HepG2 (cell line): ENCODE data around the gene SEMA7A. TPM values are rescaled to one million over a fixed set of nuclear protein-coding genes. Genes with fewer than 3 reads are reported as not detected.

Source experiments
- BORCS8-MEF2B ChIP-seq: sonication (generic); formaldehyde crosslinking; IDR thresholded peaks from 2 replicates; pipeline ENCODE4 v1.8.0; 2022; ENCODE audit warnings: mild to moderate bottlenecking, missing genetic modification reagents
- CBX5 ChIP-seq: sonication (generic); formaldehyde crosslinking; IDR thresholded peaks from 2 replicates; pipeline ENCODE4 v1.4.0; 2020; ENCODE audit warnings: missing genetic modification reagents, borderline replicate concordance
- CENPT ChIP-seq: sonication (generic); formaldehyde crosslinking; IDR thresholded peaks from 2 replicates; pipeline ENCODE4 v1.8.0; 2022; ENCODE audit warnings: low read depth, mild to moderate bottlenecking, moderate library complexity, missing genetic modification reagents
- CHD4 ChIP-seq: fragments of 200-600 bp; sonication (generic); IDR thresholded peaks from 2 replicates; pipeline ENCODE4 v1.7.0; 2017; ENCODE audit warnings: mild to moderate bottlenecking, low read length, borderline replicate concordance
- HNRNPH1 ChIP-seq: fragments of 200-400 bp; formaldehyde crosslinking; optimal IDR thresholded peaks from 2 replicates; pipeline ENCODE3; 2017; ENCODE audit warnings: mild to moderate bottlenecking, low read depth, low read length
- HOXA3 ChIP-seq: sonication (generic); formaldehyde crosslinking; IDR thresholded peaks from 2 replicates; pipeline ENCODE4 v1.5.0; 2020; ENCODE audit warnings: missing genetic modification reagents
- IRF9 ChIP-seq: sonication (generic); formaldehyde crosslinking; IDR thresholded peaks from 2 replicates; pipeline ENCODE4 v1.8.0; 2022; ENCODE audit warnings: missing genetic modification reagents, mild to moderate bottlenecking, borderline replicate concordance
- JDP2 ChIP-seq: sonication (generic); formaldehyde crosslinking; IDR thresholded peaks from 2 replicates; pipeline ENCODE4 v1.8.1; 2022; ENCODE audit warnings: missing genetic modification reagents, borderline replicate concordance
- MAFG ChIP-seq: sonication (generic); formaldehyde crosslinking; IDR thresholded peaks from 2 replicates; pipeline ENCODE4 v1.5.1; 2020; ENCODE audit warnings: mild to moderate bottlenecking, missing genetic modification reagents
- MED1 ChIP-seq: sonication (generic); formaldehyde crosslinking; IDR thresholded peaks from 2 replicates; pipeline ENCODE4 v1.4.0; 2020; ENCODE audit warnings: missing genetic modification reagents
- MTA3 ChIP-seq: sonication (generic); formaldehyde crosslinking; IDR thresholded peaks from 2 replicates; pipeline ENCODE4 v1.4.0; 2020; ENCODE audit warnings: missing genetic modification reagents
- PPARG ChIP-seq: conservative IDR thresholded peaks from 2 replicates; pipeline ENCODE4 v1.6.1; 2016; ENCODE audit warnings: missing biosample characterization, missing genetic modification reagents
- SAFB2 ChIP-seq: sonication (generic); formaldehyde crosslinking; IDR thresholded peaks from 2 replicates; pipeline ENCODE4 v1.5.1; 2020; ENCODE audit warnings: missing genetic modification reagents, low read depth, mild to moderate bottlenecking, borderline replicate concordance
- SAP130 ChIP-seq: IDR thresholded peaks from 2 replicates; pipeline ENCODE4 v1.6.1; 2016; ENCODE audit warnings: low read depth
- SMARCC2 ChIP-seq: fragments of 450-650 bp; IDR thresholded peaks from 2 replicates; pipeline ENCODE4 v1.6.1; 2017; ENCODE audit warnings: antibody characterized with exemption, mild to moderate bottlenecking
- TBX2 ChIP-seq: sonication (generic); formaldehyde crosslinking; IDR thresholded peaks from 2 replicates; pipeline ENCODE4 v1.5.0; 2020; ENCODE audit warnings: missing genetic modification reagents, mild to moderate bottlenecking, borderline replicate concordance
- ZFP41 ChIP-seq: sonication (generic); formaldehyde crosslinking; IDR thresholded peaks from 2 replicates; pipeline ENCODE4 v1.4.0; 2020; ENCODE audit warnings: mild to moderate bottlenecking, missing genetic modification reagents, borderline replicate concordance
- ZMYM2 ChIP-seq: sonication (generic); formaldehyde crosslinking; IDR thresholded peaks from 2 replicates; pipeline ENCODE4 v1.8.0; 2022; ENCODE audit warnings: mild to moderate bottlenecking, missing genetic modification reagents
- ZNF253 ChIP-seq: sonication (generic); formaldehyde crosslinking; IDR thresholded peaks from 2 replicates; pipeline ENCODE4 v1.8.0; 2022; ENCODE audit warnings: mild to moderate bottlenecking, missing genetic modification reagents, borderline replicate concordance
- ZNF605 ChIP-seq: sonication (generic); formaldehyde crosslinking; IDR thresholded peaks from 2 replicates; pipeline ENCODE4 v1.8.0; 2022; ENCODE audit warnings: mild to moderate bottlenecking, missing genetic modification reagents
- ZNF704 ChIP-seq: sonication (generic); formaldehyde crosslinking; IDR thresholded peaks from 2 replicates; pipeline ENCODE4 v1.8.1; 2023; ENCODE audit warnings: mild to moderate bottlenecking, inconsistent platforms, moderate library complexity, missing genetic modification reagents, borderline replicate concordance
- ZSCAN30 ChIP-seq: sonication (generic); formaldehyde crosslinking; IDR thresholded peaks from 2 replicates; pipeline ENCODE4 v1.5.0; 2020; ENCODE audit warnings: mild to moderate bottlenecking, missing genetic modification reagents
- polyA plus RNA-seq, 8 experiments: library from polyadenylated mRNA; depleted of rRNA in 3 of 8; stranded (reverse) in 7 of 8; unstranded in 1 of 8; fragments of >200 nt; fragmentation: Illumina TruSeq in 4 of 8; extraction: Trizol in 4 of 8; gene quantifications; 2 replicates each; pipeline versions ENCODE4 v1.2.1 to v1.2.3, GENCODE V29; 2011 to 2016; ENCODE audit warnings: low read depth in 4 of 8, missing spikeins in 1 of 8, mixed read lengths in 1 of 8; ENCODE audit not compliant: insufficient read depth in 1 of 8
- total RNA-seq, 5 experiments: library from RNA; depleted of rRNA; stranded (reverse); fragments of >200 nt; fragmentation: Illumina TruSeq; extraction: Trizol; gene quantifications; 2 replicates each; pipeline ENCODE4 v1.2.3, GENCODE V29; 2016; ENCODE audit warnings: low read depth in 1 of 5
- TF ChIP-seq, protein P1 (sequence below): IDR thresholded peaks from 2 replicates; pipeline ENCODE4 v1.6.1; 2012; ENCODE audit warnings: inconsistent platforms
- TF ChIP-seq, protein P2 (sequence below): sonication (generic); formaldehyde crosslinking; IDR thresholded peaks from 2 replicates; pipeline ENCODE4 v1.4.0; 2020; ENCODE audit warnings: missing genetic modification reagents
- TF ChIP-seq, protein P3 (sequence below): IDR thresholded peaks from 2 replicates; pipeline ENCODE4 v1.6.1; 2012; ENCODE audit warnings: low read length, improper control_type of control experiment

SEMA7A gene
- total and polyA plus RNA-seq, 2 of the 13 experiments (the other 11 are each of a cell fraction or from before 2014, with no cell fraction given), result 9.0 to 15.8 TPM

- TF ChIP-seq, protein P1, sequence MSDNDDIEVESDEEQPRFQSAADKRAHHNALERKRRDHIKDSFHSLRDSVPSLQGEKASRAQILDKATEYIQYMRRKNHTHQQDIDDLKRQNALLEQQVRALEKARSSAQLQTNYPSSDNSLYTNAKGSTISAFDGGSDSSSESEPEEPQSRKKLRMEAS, result no peak
- TF ChIP-seq PPARG (CRISPR knock-in tag) (no peak), CHD4 (peak; percentile 79; the same call in 1 of the 2 replicates), IRF9 (CRISPR knock-in tag) (no peak), SMARCC2 (no peak), MED1 (CRISPR knock-in tag) (no peak), CBX5 (CRISPR knock-in tag) (no peak), ZMYM2 (CRISPR knock-in tag) (0 out of 2 replicates have a peak, but pooled peaks have one; percentile 39), MAFG (no peak), SAFB2 (no peak), ZNF605 (CRISPR knock-in tag) (0 out of 2 replicates have a peak, but pooled peaks have one; percentile 43), ZNF704 (CRISPR knock-in tag) (no peak), TBX2 (CRISPR knock-in tag) (0 out of 2 replicates have a peak, but pooled peaks have one; percentile 17), ZSCAN30 (CRISPR knock-in tag) (no peak), MTA3 (CRISPR knock-in tag) (no peak), JDP2 (CRISPR knock-in tag) (no peak), BORCS8-MEF2B (CRISPR knock-in tag) (no peak), SAP130 (no peak), CENPT (CRISPR knock-in tag) (no peak), HNRNPH1 (no peak), HOXA3 (CRISPR knock-in tag) (no peak), ZFP41 (no peak), ZNF253 (CRISPR knock-in tag) (no peak)
- TF ChIP-seq, protein P2, sequence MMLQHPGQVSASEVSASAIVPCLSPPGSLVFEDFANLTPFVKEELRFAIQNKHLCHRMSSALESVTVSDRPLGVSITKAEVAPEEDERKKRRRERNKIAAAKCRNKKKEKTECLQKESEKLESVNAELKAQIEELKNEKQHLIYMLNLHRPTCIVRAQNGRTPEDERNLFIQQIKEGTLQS, result no peak
- TF ChIP-seq, protein P3, sequence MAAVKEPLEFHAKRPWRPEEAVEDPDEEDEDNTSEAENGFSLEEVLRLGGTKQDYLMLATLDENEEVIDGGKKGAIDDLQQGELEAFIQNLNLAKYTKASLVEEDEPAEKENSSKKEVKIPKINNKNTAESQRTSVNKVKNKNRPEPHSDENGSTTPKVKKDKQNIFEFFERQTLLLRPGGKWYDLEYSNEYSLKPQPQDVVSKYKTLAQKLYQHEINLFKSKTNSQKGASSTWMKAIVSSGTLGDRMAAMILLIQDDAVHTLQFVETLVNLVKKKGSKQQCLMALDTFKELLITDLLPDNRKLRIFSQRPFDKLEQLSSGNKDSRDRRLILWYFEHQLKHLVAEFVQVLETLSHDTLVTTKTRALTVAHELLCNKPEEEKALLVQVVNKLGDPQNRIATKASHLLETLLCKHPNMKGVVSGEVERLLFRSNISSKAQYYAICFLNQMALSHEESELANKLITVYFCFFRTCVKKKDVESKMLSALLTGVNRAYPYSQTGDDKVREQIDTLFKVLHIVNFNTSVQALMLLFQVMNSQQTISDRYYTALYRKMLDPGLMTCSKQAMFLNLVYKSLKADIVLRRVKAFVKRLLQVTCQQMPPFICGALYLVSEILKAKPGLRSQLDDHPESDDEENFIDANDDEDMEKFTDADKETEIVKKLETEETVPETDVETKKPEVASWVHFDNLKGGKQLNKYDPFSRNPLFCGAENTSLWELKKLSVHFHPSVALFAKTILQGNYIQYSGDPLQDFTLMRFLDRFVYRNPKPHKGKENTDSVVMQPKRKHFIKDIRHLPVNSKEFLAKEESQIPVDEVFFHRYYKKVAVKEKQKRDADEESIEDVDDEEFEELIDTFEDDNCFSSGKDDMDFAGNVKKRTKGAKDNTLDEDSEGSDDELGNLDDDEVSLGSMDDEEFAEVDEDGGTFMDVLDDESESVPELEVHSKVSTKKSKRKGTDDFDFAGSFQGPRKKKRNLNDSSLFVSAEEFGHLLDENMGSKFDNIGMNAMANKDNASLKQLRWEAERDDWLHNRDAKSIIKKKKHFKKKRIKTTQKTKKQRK, result no peak
Observed at GRCh38 chr15:74427607-74428441, 5.9 kb downstream of the SEMA7A start (continued).
